GM18520 (cell line): Measurements from ENCODE around the gene OR4D9.

Experiments used
- ATAC-seq: cut with Tn5 transposase; IDR thresholded peaks from one replicate; pipeline ENCODE4 v1.9.1; 2021; ENCODE audit not compliant: unreplicated experiment

The OR4D9 gene

GRCh38 chr11:59550368-59550841 is 39.1 kb downstream of the OR4D9 start:
- peak; percentile 87 for ATAC-seq

- ATAC-seq: peak; percentile 21
Measured at GRCh38 chr11:59550842-59551658, 39.7 kb downstream of the OR4D9 start.

- ATAC-seq: no peak
Measured at GRCh38 chr11:59551659-59552521, 40.6 kb downstream of the OR4D9 start.

GRCh38 chr11:59552844-59553243 is 41.5 kb downstream of the OR4D9 start:
- ATAC-seq: no peak

- no peak for ATAC-seq
Measured at GRCh38 chr11:59553323-59553722, 42.0 kb downstream of the OR4D9 start.

- no peak for ATAC-seq
Measured at GRCh38 chr11:59555601-59556114, 44.3 kb downstream of the OR4D9 start.

GRCh38 chr11:59556115-59556916 is 45.0 kb downstream of the OR4D9 start:
- ATAC-seq: no peak

- ATAC-seq: peak; percentile 12
Measured at GRCh38 chr11:59556917-59557348, 45.6 kb downstream of the OR4D9 start.

- ATAC-seq: no peak
Measured at GRCh38 chr11:59558270-59558643, 46.9 kb downstream of the OR4D9 start.

- no peak for ATAC-seq
Measured at GRCh38 chr11:59559886-59560285, 48.5 kb downstream of the OR4D9 start.

- no peak for ATAC-seq
Measured at GRCh38 chr11:59560290-59560701, 49.0 kb downstream of the OR4D9 start.

- ATAC-seq: peak; percentile 22
Measured at GRCh38 chr11:59560702-59561473, 49.5 kb downstream of the OR4D9 start.

- ATAC-seq: no peak
Measured at GRCh38 chr11:59562292-59562691, 51.0 kb downstream of the OR4D9 start.
